ENCODE results near the gene MAP1LC3A. TPM values are rescaled to one million over a fixed set of nuclear protein-coding genes. Genes with fewer than 3 reads are reported as not detected.

Gene MAP1LC3A
- polyA plus RNA-seq, 1 experiment = 15.9 TPM

- Histone ChIP-seq H3K9me3 (ENCODE audit: control insufficient read depth, insufficient read depth, low read length) (no peaks in the 10 kb centered on the region), H3K4me3 (ENCODE audit: low read depth, low read length) (no peak overlapping the region), H3K27ac (ENCODE audit: low read depth, low read length) (no peak overlapping the region), H3K27me3 (ENCODE audit: control insufficient read depth, insufficient read depth, low read length) (no peaks in the 10 kb centered on the region)
- DNase-seq (ENCODE audit: low read depth, low spot score) = no peak
- TF ChIP-seq CTCF (IDR thresholded peaks at IDR 0.05; ENCODE audit: low read depth, low read length) = no peak
- CTCF ChIA-PET = no interaction called here
- POLR2A ChIA-PET = no interaction called here
Measured at GRCh38 chr20:34566978-34567891, 8.7 kb downstream of the MAP1LC3A start.

GRCh38 chr20:34567892-34568865 lies 9.7 kb downstream of the MAP1LC3A start:
- Histone ChIP-seq H3K4me3 (ENCODE audit: low read depth, low read length) (no peak overlapping the region), H3K9me3 (ENCODE audit: control insufficient read depth, insufficient read depth, low read length) (no peaks in the 10 kb centered on the region), H3K27ac (ENCODE audit: low read depth, low read length) (no peak overlapping the region), H3K27me3 (ENCODE audit: control insufficient read depth, insufficient read depth, low read length) (no peaks in the 10 kb centered on the region)
- no peak for DNase-seq (ENCODE audit: low read depth, low spot score)
- TF ChIP-seq CTCF (IDR thresholded peaks at IDR 0.05; ENCODE audit: low read depth, low read length) = no peak
- POLR2A ChIA-PET = no interaction called here
- CTCF ChIA-PET = no interaction called here

DNA sequence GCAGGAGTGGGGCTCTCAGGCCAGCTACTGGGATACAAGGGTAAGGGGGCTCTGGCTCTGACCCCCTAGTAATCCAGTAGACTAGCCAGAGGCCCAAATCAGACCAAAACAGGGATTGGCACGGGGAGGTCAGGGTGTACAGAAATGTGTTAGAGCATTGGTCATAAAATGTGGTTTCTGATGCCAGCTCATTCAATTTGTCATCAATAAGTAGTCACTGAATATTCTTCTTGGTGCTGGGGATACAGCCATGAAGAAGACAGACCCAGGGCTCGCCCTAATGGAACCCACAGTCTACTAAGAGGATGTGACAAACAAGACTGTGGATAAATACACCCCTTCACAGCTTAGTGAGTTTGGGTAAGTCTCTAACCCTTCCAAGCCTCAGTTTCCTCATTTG lies 11.1 kb downstream of the MAP1LC3A start:
- Histone ChIP-seq H3K27me3 (ENCODE audit: control insufficient read depth, insufficient read depth, low read length) (no peaks in the 10 kb centered on the region), H3K9me3 (ENCODE audit: control insufficient read depth, insufficient read depth, low read length) (no peaks in the 10 kb centered on the region), H3K4me3 (ENCODE audit: low read depth, low read length) (no peak overlapping the region), H3K27ac (ENCODE audit: low read depth, low read length) (no peak overlapping the region)
- no peak for DNase-seq (ENCODE audit: low read depth, low spot score)
- no peak for TF ChIP-seq CTCF (IDR thresholded peaks at IDR 0.05; ENCODE audit: low read depth, low read length)
- ChIA-PET CTCF (interaction anchor here (0.8 to 0.9 kb wide), 2 partner anchors 10 to 200 kb away, joined by 3 to 4 read pairs; no protein-coding TSS in a partner anchor), POLR2A (no interaction called here)

GRCh38 chr20:34570859-34571306 lies 12.4 kb downstream of the MAP1LC3A start:
- ChIA-PET POLR2A (no interaction called here), CTCF (interaction anchor here (0.8 to 1.7 kb wide), 4 partner anchors 137 to 303 kb away, joined by 3 to 6 read pairs (median 4); no protein-coding TSS in a partner anchor)
- Histone ChIP-seq H3K27me3 (ENCODE audit: control insufficient read depth, insufficient read depth, low read length) (no peaks in the 10 kb centered on the region), H3K4me3 (ENCODE audit: low read depth, low read length) (no peak overlapping the region), H3K27ac (ENCODE audit: low read depth, low read length) (no peak overlapping the region), H3K9me3 (ENCODE audit: control insufficient read depth, insufficient read depth, low read length) (no peaks in the 10 kb centered on the region)
- no peak for TF ChIP-seq CTCF (IDR thresholded peaks at IDR 0.05; ENCODE audit: low read depth, low read length)
- DNase-seq (ENCODE audit: low read depth, low spot score) = no peak
